HG02870 (cell line): Measurements from ENCODE around the gene ABO.
"Not testable (repeated sequence)": the region's sequence is repeated elsewhere in the genome, so short reads cannot be mapped to it uniquely, and the experiment has no call there.

Source experiments
- ATAC-seq: cut with Tn5 transposase; IDR thresholded peaks from one replicate; pipeline ENCODE4 v1.9.1; 2021; ENCODE audit warnings: mild to moderate bottlenecking, moderate library complexity; ENCODE audit not compliant: unreplicated experiment

Gene ABO

DNA sequence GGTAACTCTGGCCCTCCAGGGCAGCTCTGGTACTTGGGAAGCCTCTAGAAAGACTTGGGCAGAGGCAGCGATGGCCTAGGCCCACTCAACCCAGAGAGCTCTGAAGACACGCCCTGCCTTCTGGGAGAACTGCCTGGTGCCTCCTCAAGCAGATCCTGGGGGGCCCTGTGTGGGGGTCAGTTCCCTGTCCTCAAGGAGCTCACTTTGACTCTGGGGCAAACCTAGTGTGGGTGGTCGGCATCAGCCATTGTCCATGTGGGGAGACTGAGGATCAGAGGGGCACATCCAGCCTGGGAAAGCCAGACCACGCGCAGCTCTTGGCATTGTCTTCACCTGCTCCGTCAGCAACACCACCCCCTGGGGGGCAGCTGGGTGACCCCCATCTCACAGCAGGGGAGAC is 28.0 kb downstream of the ABO start:
- no peak for ATAC-seq

DNA sequence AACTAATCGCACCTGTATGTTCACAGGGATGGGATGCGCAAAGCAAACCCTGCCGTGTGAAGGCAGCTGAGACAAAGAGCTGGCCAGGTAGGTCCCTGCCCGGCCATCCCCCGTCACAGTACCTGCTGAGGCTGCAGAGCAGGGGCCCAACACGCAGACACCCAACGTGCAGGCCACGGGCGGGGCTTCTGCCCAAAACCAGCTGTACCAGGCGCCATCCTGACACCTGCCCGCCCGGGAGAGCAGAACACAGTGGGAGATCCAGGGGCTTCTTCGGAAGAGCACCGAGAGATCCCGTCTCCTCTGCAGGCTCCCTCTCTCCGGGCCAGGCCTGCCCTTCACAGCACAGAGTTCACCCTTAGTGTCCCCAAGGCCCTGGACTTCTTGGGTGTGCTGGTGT is 28.4 kb downstream of the ABO start:
- no peak for ATAC-seq

DNA sequence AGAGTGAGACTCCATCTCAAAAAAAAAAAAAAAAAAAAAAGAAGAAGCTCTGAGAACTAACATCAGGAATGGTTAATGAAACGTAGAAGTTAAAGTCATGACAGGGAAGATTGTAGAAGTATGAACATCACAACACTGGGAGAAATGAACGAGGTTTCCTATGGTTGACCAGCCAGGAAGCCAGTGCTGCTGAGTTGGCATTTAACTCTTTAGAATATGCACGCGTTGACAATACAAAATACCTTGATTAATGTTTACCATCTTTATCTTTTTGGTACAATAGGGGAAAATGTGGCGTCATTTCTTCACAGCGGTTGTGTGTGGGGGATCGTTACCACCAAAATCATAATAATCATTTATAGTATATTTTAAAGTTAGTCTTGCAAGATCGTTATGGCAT is 32.0 kb downstream of the ABO start:
- no peak for ATAC-seq

- ATAC-seq, result no peak
These were observed 32.8 kb downstream of the ABO start for GRCh38 chr9:133242241-133242640.

GRCh38 chr9:133239533-133240090 is 35.4 kb downstream of the ABO start:
- no peak for ATAC-seq

- ATAC-seq, result no peak
These were observed 36.0 kb downstream of the ABO start for GRCh38 chr9:133238851-133239532.

GRCh38 chr9:133238272-133238850 is 36.6 kb downstream of the ABO start:
- no peak for ATAC-seq

- ATAC-seq, result no peak
These were observed 37.8 kb downstream of the ABO start for GRCh38 chr9:133237035-133237731.

DNA sequence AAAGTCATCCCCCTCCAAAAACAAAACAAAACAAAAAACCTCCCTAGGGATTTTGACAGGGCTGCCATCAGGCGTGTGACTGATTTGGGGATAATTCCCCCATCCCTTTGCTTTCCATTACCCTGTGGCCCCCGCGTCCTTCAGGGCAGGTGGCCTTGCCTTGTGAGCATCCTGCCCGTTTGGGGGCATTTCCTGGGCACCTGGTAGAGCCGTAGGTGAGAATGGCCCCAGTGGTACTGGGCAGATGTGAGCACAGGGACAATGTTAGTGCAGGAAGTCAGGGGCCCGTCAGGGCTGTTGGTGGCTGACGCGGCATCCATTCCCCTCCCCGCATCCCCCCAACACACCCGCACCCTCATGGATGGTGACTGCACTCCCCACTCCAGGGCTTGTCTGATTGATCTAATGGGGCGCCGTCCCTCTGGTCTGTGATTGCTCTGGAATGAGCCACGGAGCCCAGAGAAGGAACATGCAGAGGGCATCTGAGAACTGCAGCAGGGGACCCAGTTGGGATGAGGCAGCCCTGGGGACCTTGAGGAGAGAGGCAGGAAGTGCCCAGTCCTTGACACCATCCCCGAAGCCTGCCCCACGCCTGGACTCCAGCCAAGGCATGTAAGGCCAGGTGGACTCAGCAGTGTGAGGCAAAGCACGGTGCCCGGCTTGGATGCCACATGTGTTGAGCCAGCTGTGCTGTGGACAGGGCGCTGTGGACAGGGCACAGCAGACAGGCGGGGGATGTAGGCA is 38.5 kb downstream of the ABO start:
- ATAC-seq, result not testable (repeated sequence)

DNA sequence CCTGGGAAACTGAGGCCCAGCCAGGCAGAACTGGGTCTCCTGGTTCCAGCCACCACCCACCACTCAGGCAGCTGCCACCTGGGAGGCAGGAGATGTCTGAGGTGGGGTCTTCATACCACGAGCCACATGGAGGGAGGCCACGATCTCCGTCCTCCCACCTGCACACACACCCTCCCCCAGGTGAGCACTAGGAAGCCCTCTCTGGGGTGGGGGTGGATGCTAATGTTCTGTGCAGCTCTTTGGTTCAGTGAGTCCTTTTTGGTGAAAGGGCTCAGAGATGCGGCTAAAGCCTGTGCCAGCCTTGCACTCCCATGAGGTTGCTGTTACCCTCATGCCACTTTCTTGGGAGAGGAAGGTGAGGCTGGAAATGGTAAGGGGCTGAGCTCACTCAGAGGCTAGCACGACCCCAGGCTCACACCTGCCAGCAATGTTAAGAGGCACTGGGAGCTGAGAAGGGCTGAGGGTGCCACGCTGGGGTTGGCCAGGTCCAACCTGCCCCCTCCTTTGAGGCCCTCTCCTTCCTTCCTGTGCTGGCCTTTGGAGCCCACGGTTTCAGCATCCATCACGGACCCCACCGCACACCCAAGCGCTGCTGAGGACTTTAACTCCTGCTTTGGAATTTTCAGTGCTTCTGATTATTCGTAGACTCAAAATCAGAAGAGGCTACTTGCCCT is 39.3 kb downstream of the ABO start:
- ATAC-seq, result no peak

DNA sequence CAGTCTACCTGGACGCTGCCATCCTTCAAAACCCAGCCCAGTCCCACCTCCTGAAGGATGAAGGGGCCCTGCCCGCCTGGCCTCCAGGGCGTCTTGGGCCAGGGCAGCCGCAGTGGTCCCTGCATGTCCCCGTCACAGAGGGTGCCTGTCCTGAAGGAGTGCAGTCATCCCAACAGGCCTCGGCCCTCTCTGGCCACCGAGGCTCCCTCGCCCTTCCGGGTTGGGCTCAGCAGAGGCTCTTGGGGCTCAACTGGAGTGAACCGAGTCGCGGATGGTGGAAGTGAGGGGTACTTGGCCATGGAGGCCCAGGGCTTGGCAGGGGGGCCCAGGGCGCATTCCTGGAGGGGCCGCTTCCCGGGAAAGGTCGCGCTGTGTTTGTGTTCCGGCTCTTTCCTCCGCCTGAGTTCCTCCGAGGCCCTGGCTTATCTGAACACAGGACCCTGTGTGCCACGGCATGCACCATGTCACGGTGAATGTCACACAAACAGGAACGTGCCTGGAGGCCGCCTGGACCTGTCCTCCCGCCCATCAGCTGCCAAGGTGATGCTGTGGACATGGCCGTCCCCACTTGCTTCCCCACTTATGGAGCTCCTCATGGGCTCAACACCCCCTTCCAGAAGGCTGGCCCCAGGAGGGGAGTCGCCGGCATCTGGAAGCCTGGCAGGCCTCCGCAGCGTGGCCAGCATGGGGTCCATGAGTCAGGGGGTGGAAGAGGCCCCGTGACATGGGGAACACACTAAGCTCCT is 40.3 kb downstream of the ABO start:
- no peak for ATAC-seq

DNA sequence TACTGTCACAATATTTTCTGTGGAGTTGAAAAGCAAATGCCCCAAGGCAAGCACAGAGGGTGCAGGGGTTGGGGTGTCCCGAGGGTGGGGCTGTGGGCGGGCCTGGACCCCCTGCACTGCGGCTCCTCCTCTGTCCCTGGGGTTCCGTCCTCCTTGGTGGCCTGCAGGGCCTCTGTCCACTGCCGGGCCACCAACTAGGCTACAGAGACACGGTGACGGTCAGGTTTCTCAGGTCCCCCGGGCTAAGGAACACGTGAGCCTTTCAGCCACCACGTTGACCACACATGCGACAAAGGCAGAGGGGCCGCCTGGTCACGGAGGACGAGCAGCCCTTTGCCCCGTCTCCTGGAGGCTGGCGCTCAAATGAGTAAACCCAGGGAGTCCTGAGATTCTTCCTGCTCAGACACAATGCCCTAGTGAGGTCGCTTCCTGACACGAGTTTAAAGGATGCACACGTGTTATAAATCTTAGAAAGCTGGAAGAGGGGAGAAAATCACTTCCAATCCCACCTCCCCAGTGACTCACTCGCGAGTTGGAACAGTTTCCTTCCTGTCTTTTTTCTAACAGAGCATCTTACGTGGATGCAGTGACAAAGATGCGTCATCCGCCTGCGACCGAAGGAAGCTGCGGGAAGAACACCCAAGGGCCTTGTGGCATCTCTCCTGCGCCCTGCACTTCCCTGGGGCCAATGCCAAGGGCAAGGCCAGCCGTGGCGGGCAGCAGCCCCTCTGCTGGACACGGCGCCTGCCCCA is 41.1 kb downstream of the ABO start:
- no peak for ATAC-seq

DNA sequence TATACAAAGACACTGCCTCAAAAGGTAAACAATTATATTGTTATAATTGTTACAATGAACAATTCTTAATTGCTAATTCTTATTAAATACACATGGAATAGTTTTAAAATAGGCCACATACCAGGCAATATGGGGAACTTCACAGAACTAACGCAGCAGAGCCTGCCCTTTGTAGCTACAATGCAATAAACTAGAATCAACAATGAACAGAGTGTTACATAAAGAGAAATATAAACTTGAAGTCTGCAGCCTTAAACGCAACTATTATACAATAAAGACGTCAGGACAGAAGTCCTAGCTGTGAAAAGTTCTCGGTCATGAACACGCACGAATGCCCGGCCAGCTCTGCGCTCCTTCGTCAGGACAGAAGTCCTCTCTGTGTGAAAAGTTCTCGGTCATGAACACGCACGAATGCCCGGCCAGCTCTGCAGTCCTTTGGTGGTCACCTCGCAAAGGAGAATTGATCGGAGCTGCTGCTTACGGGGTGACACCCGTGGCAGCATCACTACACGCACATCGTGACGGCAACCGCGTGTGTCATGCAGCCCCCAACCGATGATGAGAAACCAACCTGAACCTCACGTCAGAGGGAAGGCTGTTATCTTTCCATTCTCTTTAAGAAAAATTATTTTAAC is 43.0 kb downstream of the ABO start:
- not testable (repeated sequence) for ATAC-seq

GRCh38 chr9:133230514-133230913 is 44.5 kb downstream of the ABO start:
- not testable (repeated sequence) for ATAC-seq

DNA sequence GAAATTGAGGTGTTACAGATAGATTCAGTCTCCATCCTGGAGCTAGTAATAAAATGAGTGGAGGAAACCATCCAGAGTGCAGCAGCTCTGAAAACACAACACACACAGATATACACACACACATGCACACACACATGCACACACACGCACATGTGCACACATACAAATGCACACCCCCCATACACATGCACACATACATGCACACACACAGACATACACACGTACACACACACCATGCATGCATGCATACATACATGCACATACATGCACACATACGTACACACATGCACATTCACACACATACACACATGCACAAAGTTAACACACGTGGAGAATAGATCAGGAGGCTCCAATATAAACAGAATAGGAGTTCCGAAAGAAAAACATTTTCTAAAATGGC is 44.9 kb downstream of the ABO start:
- ATAC-seq, result no peak

GRCh38 chr9:133228474-133229193 is 46.4 kb downstream of the ABO start:
- not testable (repeated sequence) for ATAC-seq

DNA sequence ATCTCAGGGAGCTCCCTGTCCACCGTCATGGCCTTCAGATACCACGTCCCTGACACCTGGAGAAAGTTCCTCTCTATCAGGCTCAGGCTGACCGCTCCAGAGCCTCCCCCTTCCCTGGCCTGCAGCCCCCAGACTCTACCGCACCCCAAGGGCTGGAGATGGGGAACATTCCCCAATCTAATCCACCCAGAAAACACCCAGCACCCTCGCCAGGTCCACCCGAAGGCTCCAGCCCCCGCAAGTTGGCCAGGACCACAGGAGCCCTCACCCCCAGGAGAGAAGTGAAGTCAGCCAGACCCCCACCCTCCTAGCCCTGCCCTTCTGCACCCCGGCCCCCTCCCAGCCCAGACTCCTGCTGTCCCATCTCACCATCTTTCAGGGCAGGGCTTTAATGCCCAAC is 47.0 kb downstream of the ABO start:
- not testable (repeated sequence) for ATAC-seq

GRCh38 chr9:133227242-133227860 is 47.6 kb downstream of the ABO start:
- no peak for ATAC-seq
